ENCODE data around the gene CALML4.

DNA sequence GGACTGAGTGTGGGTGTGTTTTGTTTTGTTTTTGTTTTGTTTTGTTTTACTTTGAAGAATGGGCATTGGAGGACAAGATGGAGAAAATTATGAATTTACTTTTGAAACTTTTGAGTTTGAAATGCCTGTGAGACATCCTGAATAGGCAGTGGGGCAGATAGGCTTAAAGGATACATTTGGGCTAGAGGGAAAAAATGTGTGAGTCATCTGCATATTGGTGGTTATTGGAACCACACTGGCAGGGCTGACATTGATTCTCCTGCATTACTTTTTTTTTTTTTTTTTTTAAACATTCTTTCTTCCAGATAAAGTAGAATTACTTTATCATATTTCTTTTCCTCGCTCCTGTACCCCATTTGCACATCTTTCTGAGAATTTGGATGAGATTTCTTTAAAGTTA, 56.1 kb downstream of the CALML4 start:
- TF ChIP-seq POLR2A (IDR thresholded peaks at IDR 0.05), result no peak
- TF ChIP-seq, protein P1, sequence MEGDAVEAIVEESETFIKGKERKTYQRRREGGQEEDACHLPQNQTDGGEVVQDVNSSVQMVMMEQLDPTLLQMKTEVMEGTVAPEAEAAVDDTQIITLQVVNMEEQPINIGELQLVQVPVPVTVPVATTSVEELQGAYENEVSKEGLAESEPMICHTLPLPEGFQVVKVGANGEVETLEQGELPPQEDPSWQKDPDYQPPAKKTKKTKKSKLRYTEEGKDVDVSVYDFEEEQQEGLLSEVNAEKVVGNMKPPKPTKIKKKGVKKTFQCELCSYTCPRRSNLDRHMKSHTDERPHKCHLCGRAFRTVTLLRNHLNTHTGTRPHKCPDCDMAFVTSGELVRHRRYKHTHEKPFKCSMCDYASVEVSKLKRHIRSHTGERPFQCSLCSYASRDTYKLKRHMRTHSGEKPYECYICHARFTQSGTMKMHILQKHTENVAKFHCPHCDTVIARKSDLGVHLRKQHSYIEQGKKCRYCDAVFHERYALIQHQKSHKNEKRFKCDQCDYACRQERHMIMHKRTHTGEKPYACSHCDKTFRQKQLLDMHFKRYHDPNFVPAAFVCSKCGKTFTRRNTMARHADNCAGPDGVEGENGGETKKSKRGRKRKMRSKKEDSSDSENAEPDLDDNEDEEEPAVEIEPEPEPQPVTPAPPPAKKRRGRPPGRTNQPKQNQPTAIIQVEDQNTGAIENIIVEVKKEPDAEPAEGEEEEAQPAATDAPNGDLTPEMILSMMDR (IDR thresholded peaks at IDR 0.05), result no peak

Data from Peyer's patch (tissue), 4 donors.